ENCODE measurements around the gene RINL.

RINL gene

DNA sequence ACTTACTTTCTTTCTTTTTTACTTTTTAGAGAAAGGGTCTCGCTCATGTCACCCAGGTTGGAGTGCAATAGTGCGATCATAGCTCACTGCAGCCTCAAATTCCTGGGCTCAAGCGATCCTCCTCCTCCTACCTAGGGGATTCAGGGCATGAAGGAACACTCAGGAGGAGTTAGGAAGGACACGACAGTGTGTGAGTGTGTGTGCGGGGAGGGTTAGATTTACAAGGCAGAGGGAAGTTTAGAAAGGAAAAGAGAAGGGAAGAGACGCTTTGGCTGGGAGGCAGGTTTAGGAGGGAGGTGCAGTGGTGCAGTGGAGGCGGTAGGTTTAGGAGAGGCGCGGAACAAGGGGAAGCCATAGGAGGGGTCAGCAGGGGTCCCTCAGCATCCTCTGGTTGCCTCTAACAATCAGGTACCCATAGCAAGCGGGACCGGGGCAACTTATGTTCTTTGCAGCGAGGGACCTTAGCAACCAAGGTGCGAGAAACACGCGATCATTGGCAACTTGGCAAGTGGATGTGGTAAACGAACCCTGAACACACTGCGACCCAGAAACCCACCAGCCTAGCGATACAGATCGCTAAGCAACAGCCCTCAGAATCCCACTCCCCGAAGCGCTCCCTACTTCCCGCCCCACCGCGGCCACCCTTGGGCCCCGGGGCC, 20.8 kb upstream of the RINL start:
- TF ChIP-seq GATA2 (IDR thresholded peaks at IDR 0.05; ENCODE audit: low read depth, low read length), result no peak
- no peak for TF ChIP-seq GATA3 (IDR thresholded peaks at IDR 0.05; ENCODE audit: low read depth, low read length)

DNA sequence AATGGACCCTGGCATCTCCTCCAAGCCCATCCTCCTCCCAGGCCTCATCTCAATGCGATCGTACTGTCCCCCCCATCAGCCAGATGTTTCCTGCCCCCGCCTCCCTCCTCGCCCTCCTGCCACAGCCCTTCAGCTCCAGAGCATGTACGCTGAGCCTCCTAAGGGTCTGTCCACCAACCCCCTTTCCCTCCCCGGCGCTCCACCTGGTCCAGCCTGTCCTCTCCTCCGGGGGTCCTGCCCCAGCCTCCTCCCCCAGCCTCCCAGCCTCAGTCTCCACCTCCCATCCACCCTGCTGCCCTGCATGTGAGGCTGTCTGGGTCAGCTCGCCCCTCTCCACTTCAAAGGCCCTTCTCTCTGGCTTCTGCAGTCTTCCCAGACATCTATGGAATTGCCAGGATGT, 16.9 kb upstream of the RINL start:
- TF ChIP-seq GATA2 (IDR thresholded peaks at IDR 0.05; ENCODE audit: low read depth, low read length) (no peak), GATA3 (IDR thresholded peaks at IDR 0.05; ENCODE audit: low read depth, low read length) (no peak)

DNA sequence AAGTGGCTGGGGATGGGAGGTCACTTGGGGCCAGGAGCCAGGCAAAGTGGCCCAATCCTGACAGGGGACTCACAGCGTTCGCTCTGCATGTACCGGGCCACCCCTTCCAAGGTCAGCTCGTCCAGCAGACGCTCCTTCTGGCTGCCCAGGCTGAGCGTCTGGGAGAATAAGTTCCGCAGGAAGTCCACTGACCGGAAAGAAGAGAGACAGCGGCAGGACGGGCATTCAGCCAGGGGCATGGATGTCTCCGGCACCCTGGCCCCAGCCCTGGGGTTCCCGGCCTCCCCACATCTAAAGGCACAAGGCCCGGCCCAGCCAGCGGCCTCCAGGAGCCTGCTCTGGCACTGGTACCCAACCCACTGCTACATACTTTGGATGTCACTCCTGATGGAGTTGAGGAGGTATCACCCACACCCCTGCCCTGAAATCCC, 15.3 kb upstream of the RINL start:
- TF ChIP-seq GATA3 (IDR thresholded peaks at IDR 0.05; ENCODE audit: low read depth, low read length) (no peak), GATA2 (IDR thresholded peaks at IDR 0.05; ENCODE audit: low read depth, low read length) (no peak)

DNA sequence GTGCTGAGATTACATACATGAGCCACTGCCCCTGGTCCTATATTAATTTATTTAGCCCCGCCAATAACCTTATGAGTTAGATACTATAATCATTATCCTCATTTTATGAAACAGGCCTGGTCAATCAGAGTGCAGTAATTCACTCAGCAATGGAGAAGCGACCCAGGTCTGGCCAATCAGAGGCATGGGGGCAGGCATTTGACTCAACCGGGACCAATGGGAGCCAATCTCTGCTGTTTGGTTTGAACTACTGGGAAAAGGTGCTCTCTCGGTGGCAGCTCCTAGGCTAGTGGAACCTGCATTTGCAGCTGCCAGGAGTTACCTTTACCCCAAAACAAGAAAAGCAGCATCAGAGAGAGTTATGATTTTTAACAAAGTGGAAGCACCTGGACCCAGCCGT, 14.8 kb upstream of the RINL start:
- TF ChIP-seq GATA2 (IDR thresholded peaks at IDR 0.05; ENCODE audit: low read depth, low read length) (no peak), GATA3 (IDR thresholded peaks at IDR 0.05; ENCODE audit: low read depth, low read length) (no peak)

DNA sequence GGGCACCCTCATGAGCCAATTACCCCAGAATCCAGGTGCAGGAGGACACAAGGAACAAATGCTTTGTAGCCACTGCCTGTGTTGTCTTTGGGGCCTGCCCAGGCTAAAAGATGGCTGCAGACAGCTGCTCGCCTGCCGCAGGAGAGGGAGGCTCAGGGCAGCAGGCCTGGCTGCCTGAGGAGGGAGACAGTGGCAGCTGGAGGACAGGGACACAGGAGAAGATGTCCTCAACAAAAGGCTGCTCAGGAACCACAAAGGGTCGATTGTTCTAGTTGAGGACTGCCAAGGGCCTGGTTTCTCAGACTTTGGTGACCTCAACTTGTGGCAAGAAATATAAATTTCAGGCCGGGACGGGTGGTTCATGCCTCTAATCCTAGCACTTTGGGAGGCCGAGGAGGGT, 13.7 kb upstream of the RINL start:
- TF ChIP-seq GATA2 (IDR thresholded peaks at IDR 0.05; ENCODE audit: low read depth, low read length) (no peak), GATA3 (IDR thresholded peaks at IDR 0.05; ENCODE audit: low read depth, low read length) (no peak)

DNA sequence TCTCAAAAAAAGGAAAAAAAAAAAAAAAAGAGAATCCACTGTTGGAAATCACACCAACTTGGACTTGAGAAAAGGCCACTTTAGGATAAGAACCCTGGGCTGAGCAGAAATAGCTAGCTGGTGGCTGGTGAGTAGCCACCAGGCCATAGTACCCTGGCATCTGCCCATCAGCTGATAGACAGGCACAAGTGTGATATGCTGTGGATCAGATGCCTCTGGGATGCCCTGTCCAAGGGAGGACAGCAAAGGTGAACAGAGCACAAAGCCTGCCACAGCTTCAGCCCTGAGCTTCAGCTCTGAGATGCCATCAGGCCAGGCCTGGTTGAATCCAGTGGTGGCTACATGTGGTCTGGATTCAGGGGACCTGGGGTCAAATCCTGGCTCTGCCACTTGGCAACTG, 12.6 kb upstream of the RINL start:
- TF ChIP-seq GATA2 (IDR thresholded peaks at IDR 0.05; ENCODE audit: low read depth, low read length), result no peak
- TF ChIP-seq GATA3 (IDR thresholded peaks at IDR 0.05; ENCODE audit: low read depth, low read length), result no peak

DNA sequence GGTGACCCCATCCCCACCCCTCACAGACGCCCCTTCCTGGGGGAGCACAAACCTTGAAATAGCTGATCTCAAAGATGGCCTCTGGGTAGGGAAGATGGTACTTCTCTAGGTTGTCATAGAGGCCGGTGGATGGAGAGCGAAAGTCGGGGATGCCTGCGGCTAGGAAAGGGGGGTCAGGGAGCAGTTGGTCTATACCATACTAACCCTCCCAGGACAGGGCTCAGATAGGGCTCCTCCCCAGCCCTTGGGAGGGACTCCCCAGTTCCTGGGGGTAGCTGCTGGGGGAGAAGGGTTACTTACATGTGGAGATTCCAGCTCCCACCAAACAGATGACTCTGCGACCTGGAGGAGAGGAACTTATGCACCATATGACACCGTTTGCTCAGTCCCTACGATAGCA, 11.7 kb upstream of the RINL start:
- no peak for TF ChIP-seq GATA2 (IDR thresholded peaks at IDR 0.05; ENCODE audit: low read depth, low read length)
- TF ChIP-seq GATA3 (IDR thresholded peaks at IDR 0.05; ENCODE audit: low read depth, low read length), result no peak

DNA sequence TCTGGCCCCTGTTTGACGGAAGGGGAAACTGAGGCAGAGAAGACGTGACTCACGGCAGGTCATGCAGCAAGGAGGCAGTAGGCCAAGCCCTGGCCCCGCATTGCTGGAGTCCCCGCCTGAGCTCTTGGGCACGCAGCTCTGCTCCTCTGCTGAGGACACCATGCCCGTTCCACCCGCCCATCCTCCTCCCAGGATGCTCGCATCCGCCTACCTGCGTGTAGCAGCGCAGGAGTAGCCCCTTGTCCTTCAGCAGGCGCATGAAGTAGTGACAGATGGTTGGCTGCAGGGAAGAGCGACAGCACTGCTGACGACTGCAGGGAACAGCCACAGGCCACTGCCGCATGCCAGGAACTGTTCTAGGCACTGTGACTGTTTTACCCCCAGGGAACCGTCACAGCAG, 10.8 kb upstream of the RINL start:
- TF ChIP-seq GATA2 (IDR thresholded peaks at IDR 0.05; ENCODE audit: low read depth, low read length), result no peak
- TF ChIP-seq GATA3 (IDR thresholded peaks at IDR 0.05; ENCODE audit: low read depth, low read length), result no peak

DNA sequence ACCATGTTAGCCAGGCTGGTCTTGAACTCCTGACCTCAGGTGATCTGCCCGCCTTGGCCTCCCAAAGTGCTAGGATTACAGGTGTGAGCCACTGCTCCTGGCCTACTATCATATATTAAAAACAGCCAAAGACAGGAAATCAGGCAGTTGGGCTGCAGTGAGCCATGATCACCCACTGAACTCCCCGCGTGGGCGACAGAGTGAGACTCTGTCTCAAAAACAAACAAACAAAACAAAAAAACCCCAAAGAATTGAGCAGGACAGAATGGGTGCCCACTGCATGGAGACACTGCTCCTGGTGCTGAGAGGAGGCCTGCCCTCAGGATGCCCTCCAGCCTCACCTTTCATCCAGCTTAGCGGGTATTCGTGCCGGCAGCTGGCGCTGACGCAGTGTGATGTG, 5.2 kb upstream of the RINL start:
- no peak for TF ChIP-seq GATA2 (IDR thresholded peaks at IDR 0.05; ENCODE audit: low read depth, low read length)
- no peak for TF ChIP-seq GATA3 (IDR thresholded peaks at IDR 0.05; ENCODE audit: low read depth, low read length)

DNA sequence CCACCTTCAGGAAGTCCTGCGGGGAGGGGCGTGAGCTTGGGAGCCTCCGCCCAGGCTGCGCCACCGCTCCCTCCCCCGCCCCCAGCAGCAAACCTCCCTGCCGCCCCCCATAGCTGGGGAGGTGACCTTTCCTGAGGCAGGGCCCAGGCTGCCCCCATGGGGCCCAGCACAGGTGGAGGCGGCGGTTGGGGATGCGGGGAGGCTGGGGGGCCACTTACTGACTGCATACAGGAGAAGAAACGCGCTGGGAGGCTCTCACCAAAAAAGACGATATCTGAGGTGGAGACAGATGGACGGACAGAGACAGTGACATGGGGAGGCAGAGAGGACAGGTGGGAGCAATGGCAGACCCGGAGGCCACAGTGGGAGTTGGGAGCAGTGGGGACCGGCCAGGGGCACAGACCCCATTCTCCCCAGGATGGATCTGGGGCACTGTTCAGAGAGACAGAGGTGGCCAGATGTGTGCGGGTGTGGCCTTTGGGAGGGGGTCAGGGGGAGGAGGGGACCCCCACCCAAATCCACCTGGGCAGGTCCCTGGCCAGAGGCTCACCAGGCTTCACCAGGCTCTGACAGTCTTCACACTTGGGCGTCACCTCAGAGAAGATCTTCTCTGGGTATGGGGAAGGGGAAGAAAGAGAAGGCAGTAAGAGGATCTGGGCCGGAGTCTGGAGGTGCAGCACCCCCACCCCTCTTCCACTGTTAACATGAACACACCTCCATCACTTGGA, 3.0 kb upstream of the RINL start:
- TF ChIP-seq GATA3 (IDR thresholded peaks at IDR 0.05; ENCODE audit: low read depth, low read length) (no peak), GATA2 (IDR thresholded peaks at IDR 0.05; ENCODE audit: low read depth, low read length) (no peak)

DNA sequence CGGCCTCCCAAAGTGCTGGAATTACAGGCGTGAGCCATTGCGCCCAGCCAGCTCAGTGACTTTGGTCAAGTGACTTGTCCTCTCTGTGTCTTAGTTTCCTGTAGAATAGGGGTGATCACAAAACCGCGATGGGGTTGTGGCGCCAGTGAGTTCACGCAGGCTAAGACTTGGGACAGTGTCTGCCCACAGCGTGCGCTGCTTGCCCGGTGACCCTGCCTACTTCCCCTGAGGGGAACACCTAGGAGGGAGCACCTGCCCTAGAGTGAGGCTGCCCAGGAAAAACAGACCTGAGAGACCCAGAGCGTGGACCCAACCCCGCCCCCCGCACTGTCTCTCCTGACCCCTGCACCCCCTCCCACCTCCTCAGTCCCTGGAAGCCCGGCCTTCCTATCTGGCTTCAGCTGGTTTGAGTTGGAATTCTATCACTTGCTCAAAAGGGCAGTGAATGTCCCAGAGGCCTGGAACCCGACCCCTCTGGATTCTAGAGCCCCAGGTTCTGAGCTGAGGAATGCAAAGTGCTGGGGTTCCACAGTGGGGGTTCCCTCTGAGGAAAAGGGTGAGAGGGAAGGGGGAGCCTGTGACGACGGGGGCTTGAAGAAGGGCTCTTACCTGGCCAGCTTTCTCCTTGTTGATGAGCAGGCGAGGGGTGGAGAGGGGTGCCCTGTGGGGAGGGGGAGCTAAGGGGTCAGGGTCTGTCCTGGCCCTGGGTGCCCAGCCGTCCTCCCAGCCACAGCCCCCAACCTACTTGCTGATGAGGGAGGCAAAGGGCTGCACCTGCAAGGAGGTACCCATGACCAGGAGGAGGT, 2.2 kb upstream of the RINL start:
- TF ChIP-seq GATA3 (IDR thresholded peaks at IDR 0.05; ENCODE audit: low read depth, low read length) (no peak), GATA2 (IDR thresholded peaks at IDR 0.05; ENCODE audit: low read depth, low read length) (no peak)

DNA sequence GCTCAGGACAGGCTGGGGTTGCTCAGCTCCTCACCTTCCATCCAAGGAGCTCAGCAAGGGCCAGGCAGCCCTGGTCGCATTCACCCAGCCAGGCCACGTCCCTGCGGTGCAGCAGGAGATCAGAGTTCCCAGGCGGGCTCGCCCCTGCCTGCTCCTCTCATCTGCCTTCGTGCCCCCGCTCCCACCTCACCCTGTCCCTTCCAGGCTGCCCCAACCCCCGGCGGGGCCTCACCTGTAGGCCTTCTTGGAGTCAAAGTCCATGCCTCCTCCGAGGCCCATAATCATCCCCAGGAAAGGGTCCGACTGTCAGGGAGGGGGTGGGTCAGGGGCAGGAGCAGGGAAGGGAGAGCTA, 1.3 kb upstream of the RINL start:
- TF ChIP-seq GATA2 (IDR thresholded peaks at IDR 0.05; ENCODE audit: low read depth, low read length) (no peak), GATA3 (IDR thresholded peaks at IDR 0.05; ENCODE audit: low read depth, low read length) (no peak)

DNA sequence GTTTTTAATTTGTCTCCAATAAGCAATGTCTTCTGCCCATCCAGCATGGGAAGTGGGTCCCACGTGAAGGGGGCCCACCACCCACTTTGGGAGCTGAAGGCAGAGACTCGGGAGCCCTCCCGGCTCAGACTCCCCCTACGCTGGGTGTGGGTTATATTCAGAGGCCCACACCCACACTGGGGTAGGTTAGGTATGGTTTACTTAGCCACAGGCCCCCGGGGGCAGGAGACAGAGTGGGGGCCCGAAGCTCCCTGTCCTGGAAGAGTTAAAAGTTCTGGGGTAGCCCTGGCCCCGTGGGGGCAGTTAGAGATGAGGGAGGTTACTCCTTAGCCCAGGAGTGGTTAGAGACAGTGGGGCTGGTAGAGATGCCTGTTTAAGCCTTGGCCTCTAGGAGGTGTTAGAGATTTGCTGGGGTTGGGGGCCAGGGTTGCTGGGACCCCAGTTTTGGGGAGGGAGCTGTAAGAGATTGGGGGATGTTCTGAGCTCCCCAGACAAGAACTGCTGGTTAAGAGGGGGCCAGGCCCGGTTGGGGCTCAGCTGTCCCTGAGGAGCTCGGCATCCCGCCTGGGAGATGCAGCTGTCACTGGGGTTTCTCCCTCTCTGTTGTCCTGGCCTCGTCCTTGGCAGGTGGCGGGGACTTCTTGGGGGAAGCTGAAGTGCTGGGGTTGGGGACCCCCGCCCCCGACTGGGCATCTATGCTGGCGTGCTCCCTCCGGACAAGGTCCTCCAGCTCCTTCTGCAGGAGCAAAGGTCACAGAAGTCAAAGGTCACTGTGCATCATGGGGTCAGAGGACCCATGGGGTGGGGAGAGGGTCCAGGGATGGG, 712 bp upstream of the RINL start:
- TF ChIP-seq GATA3 (IDR thresholded peaks at IDR 0.05; ENCODE audit: low read depth, low read length) (no peak), GATA2 (IDR thresholded peaks at IDR 0.05; ENCODE audit: low read depth, low read length) (no peak)

Data from SH-SY5Y (cell line).